Measurements from ENCODE around the gene GPAT3.

GRCh38 chr4:83548151-83548905 lies 12.4 kb downstream of the GPAT3 start:
- TF ChIP-seq CTCF (IDR thresholded peaks at IDR 0.05), result no peak
- TF ChIP-seq POLR2A (IDR thresholded peaks at IDR 0.05), result no peak

All from testis (tissue), 2 donors.